ENCODE results near the gene SLC6A18.
"Not testable (repeated sequence)": the region's sequence is repeated elsewhere in the genome, so short reads cannot be mapped to it uniquely, and the experiment has no call there.

The SLC6A18 gene

DNA sequence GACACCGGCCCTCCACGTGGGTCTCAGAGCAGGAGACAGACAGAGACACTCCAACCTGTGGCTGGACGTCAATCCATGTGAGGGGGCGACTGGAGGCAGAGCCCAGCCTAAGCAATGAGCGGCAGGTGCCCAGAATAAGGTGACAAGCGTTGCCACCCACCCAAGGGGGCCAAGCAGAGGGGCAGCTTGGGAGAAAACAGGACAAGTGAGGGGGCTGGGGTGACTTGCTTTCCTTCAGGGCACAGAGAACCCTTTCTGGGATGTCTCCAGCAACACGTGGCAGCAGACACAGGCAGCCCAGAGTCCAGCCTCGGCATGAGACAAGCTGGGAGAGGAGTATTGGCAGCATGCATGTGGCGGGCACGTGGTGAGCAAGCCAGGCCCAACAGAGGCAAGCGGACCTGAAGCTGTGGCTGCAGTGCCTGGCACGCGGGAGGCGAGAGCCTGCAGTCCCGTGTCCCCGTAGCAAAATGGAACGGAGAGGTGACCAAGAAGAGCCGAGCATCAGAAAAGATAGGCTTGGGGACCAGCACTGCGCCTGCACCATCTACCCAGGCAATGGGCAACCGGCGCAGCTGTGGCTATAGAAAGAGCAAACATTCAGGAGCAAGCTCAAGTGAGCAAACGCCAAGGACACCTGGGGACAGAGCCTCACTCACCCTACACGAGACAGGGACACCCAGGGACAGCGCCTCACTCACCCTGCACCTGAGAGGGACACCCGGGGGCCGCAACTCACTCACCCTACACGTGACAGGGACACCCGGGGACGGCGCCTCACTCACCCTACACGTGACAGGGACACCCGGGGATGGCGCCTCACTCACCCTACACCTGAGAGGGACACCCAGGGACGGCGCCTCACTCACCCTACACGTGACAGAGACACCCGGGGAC, 63.5 kb downstream of the SLC6A18 start:
- peaks cover 3 to 4% of the 10 kb centered on the region in 2 donors for H3K4me1 Mint-ChIP-seq
- H3K9me3 Mint-ChIP-seq, result peaks cover 4 to 5% of the 10 kb centered on the region in 2 donors
- DNase-seq (no peak), ATAC-seq (replicated peaks) (no peak)
- peaks cover 10 to 22% of the 10 kb centered on the region in 2 donors for H3K27me3 Mint-ChIP-seq
- no peak overlapping the region for H3K27ac Mint-ChIP-seq
- H3K36me3 Mint-ChIP-seq, result peaks cover 5 to 10% of the 10 kb centered on the region in 2 donors
- no peak overlapping the region for H3K4me3 Mint-ChIP-seq

DNA sequence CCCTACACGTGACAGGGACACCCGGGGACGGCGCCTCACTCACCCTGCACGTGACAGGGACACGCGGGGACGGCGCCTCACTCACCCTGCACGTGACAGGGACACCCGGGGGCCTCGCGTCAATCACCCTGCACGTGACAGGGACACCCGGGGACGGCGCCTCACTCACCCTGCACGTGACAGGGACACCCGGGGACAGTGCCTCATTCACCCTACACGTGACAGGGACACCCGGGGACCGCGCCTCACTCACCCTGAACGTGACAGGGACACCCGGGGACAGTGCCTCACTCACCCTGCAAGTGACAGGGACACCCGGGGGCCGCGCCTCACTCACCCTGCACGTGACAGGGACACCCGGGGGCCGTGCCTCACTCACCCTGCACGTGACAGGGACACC, 64.4 kb downstream of the SLC6A18 start:
- not testable (repeated sequence) for DNase-seq

DNA sequence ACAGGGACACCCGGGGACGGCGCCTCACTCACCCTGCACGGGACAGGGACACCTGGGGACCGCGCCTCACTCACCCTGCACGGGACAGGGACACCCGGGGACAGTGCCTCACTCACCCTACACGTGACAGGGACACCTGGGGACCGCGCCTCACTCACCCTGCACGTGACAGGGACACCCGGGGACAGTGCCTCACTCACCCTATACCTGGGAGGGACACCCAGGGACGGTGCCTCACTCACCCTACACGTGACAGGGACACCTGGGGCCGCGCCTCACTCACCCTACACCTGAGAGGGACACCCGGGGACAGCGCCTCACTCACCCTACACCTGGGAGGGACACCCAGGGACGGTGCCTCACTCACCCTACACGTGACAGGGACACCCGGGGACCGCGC, 65.8 kb downstream of the SLC6A18 start:
- not testable (repeated sequence) for DNase-seq; ATAC-seq (replicated peaks); H3K27ac Mint-ChIP-seq; H3K36me3 Mint-ChIP-seq; H3K4me3 Mint-ChIP-seq; H3K9me3 Mint-ChIP-seq
- Mint-ChIP-seq H3K4me1 (peaks cover 7 to 10% of the 10 kb centered on the region in 2 donors), H3K27me3 (peaks cover 13 to 23% of the 10 kb centered on the region in 2 donors)

More for the DNA sequence above, 64.4 kb downstream of the SLC6A18 start:
- not testable (repeated sequence) for H3K9me3 Mint-ChIP-seq; H3K27ac Mint-ChIP-seq; H3K36me3 Mint-ChIP-seq; H3K4me3 Mint-ChIP-seq; H3K4me1 Mint-ChIP-seq; ATAC-seq (replicated peaks)
- H3K27me3 Mint-ChIP-seq, result peaks cover 13 to 23% of the 10 kb centered on the region in 2 donors

DNA sequence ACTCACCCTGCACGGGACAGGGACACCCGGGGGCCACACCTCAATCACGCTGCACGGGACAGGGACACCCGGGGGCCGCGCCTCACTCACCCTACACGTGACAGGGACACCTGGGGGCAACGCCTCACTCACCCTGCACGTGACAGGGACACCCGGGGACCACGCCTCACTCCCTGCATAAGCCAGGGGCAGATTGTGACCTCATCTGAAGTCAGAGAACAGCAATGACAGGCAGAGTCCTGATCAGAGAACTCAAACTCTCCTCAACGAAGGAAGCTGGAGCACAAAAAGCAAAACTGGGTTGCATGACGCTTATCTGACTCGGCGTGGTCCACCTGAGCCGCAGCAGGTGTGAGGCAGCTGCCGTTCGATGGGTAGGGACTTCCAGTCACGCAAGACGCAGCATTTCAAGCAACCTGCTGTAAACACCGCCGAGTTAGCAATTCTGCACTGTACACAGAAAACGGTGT, 66.5 kb downstream of the SLC6A18 start:
- no peak for ATAC-seq (replicated peaks)
- H3K4me3 Mint-ChIP-seq, result peak overlapping the region in 1 of 2 donors; percentile 21
- H3K27me3 Mint-ChIP-seq, result peaks cover 13 to 23% of the 10 kb centered on the region in 2 donors
- H3K27ac Mint-ChIP-seq, result no peak overlapping the region
- H3K36me3 Mint-ChIP-seq, result peaks cover 5 to 10% of the 10 kb centered on the region in 2 donors
- peaks cover 4 to 5% of the 10 kb centered on the region in 2 donors for H3K9me3 Mint-ChIP-seq
- no peak for DNase-seq
- peaks cover 10 to 17% of the 10 kb centered on the region in 2 donors for H3K4me1 Mint-ChIP-seq

DNA sequence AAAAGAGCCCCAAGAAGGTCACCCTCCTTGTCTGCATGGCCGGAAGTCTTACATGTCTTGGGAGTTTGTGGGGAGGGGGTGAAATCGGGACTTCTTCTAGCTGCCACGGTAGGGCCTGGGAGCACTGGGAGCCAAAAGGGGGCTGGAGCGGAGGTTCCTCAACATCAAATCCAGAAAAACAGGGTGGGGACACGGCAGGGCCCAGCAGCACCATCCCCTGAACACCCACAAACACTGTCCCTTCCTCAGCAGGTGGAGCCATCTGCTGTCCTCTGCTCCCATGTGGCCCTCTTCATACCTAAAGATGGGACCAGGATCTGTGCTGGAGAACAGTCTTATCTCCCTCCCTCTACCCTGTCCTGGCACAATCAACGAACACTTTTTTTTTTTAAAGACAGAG, 67.0 kb downstream of the SLC6A18 start:
- Mint-ChIP-seq H3K9me3 (peaks cover 4 to 5% of the 10 kb centered on the region in 2 donors), H3K27ac (no peak overlapping the region), H3K27me3 (peaks cover 13 to 23% of the 10 kb centered on the region in 2 donors), H3K36me3 (peaks cover 5 to 10% of the 10 kb centered on the region in 2 donors), H3K4me3 (no peak overlapping the region), H3K4me1 (peaks cover 14 to 22% of the 10 kb centered on the region in 2 donors)
- DNase-seq (no peak), ATAC-seq (replicated peaks) (no peak)

DNA sequence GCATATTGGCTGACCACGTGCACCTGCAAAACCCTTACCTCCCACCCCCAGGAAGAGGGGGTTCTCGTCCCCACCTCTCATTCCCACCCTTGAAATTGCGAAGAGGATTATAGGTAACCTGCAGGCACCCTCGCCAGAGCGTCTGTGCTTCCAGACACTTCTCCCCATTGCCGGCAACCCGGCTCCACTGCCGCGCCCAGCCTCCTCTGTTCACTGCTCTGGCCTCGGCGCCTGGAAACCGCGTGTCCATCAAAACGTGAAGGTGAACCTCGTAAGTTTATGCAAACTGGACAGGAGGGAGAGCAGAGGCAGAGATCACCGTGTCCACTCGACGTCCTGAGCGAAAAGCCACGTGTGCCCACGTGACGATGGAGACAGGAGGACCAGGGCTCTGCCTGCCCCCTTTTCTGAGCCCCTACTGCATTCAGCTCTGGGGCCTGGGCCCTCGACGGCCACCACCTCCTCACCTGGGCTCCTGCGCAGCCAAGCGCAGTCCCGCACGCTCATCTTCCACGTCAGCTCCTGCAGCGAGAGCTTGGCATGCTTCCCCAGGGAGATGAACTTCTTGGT, 67.8 kb downstream of the SLC6A18 start:
- DNase-seq (no peak), ATAC-seq (replicated peaks) (no peak)
- H3K4me1 Mint-ChIP-seq, result peaks cover 17 to 26% of the 10 kb centered on the region in 2 donors
- peaks cover 4% of the 10 kb centered on the region in 2 donors for H3K9me3 Mint-ChIP-seq
- peaks cover 13 to 23% of the 10 kb centered on the region in 2 donors for H3K27me3 Mint-ChIP-seq
- no peak overlapping the region for H3K27ac Mint-ChIP-seq
- peaks cover 5 to 9% of the 10 kb centered on the region in 2 donors for H3K36me3 Mint-ChIP-seq
- no peak overlapping the region for H3K4me3 Mint-ChIP-seq

DNA sequence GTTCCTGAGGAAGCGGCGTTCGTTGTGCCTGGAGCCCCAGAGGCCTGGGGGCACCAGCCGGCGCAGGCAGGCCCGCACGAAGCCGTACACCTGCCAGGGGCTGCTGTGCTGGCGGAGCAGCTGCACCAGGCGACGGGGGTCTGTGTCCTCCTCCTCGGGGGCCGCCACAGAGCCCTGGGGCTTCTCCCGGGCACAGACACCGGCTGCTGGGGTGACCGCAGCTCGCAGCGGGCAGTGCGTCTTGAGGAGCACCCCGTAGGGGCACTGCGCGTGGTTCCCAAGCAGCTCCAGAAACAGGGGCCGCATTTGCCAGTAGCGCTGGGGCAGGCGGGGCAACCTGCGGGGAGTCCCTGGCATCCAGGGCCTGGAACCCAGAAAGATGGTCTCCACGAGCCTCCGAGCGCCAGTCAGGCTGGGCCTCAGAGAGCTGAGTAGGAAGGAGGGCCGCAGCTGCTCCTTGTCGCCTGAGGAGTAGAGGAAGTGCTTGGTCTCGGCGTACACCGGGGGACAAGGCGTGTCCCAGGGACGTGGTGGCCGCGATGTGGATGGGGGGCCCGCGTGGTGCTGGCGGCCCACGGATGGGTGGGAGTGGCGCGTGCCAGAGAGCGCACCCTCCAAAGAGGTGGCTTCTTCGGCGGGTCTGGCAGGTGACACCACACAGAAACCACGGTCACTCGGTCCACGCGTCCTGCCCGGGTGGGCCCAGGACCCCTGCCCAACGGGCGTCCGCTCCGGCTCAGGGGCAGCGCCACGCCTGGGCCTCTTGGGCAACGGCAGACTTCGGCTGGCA, 68.4 kb downstream of the SLC6A18 start:
- H3K27me3 Mint-ChIP-seq, result peaks cover 13 to 22% of the 10 kb centered on the region in 2 donors
- peaks cover 1 to 2% of the 10 kb centered on the region in 2 donors for H3K36me3 Mint-ChIP-seq
- DNase-seq, result no peak
- H3K4me1 Mint-ChIP-seq, result peaks cover 19 to 31% of the 10 kb centered on the region in 2 donors
- H3K4me3 Mint-ChIP-seq, result peak overlapping the region; percentile 65 to 71
- H3K9me3 Mint-ChIP-seq, result no peaks in the 10 kb centered on the region
- H3K27ac Mint-ChIP-seq, result no peak overlapping the region
- ATAC-seq (replicated peaks), result no peak

DNA sequence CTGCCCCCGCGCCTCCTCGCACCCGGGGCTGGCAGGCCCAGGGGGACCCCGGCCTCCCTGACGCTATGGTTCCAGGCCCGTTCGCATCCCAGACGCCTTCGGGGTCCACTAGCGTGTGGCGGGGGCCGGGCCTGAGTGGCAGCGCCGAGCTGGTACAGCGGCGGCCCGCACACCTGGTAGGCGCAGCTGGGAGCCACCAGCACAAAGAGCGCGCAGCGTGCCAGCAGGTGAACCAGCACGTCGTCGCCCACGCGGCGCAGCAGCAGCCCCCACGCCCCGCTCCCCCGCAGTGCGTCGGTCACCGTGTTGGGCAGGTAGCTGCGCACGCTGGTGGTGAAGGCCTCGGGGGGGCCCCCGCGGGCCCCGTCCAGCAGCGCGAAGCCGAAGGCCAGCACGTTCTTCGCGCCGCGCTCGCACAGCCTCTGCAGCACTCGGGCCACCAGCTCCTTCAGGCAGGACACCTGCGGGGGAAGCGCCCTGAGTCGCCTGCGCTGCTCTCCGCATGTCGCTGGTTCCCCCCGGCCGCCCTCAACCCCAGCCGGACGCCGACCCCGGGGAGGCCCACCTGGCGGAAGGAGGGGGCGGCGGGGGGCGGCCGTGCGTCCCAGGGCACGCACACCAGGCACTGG, 69.1 kb downstream of the SLC6A18 start:
- H3K4me1 Mint-ChIP-seq, result peaks cover 22 to 39% of the 10 kb centered on the region in 2 donors
- no peaks in the 10 kb centered on the region for H3K9me3 Mint-ChIP-seq
- peak overlapping the region; percentile 48 to 71 for H3K4me3 Mint-ChIP-seq
- DNase-seq, result no peak
- no peak overlapping the region for H3K27ac Mint-ChIP-seq
- H3K36me3 Mint-ChIP-seq, result no peaks in the 10 kb centered on the region
- peak; percentile 24 to 29 for ATAC-seq (replicated peaks)
- H3K27me3 Mint-ChIP-seq, result peaks cover 13 to 20% of the 10 kb centered on the region in 2 donors

DNA sequence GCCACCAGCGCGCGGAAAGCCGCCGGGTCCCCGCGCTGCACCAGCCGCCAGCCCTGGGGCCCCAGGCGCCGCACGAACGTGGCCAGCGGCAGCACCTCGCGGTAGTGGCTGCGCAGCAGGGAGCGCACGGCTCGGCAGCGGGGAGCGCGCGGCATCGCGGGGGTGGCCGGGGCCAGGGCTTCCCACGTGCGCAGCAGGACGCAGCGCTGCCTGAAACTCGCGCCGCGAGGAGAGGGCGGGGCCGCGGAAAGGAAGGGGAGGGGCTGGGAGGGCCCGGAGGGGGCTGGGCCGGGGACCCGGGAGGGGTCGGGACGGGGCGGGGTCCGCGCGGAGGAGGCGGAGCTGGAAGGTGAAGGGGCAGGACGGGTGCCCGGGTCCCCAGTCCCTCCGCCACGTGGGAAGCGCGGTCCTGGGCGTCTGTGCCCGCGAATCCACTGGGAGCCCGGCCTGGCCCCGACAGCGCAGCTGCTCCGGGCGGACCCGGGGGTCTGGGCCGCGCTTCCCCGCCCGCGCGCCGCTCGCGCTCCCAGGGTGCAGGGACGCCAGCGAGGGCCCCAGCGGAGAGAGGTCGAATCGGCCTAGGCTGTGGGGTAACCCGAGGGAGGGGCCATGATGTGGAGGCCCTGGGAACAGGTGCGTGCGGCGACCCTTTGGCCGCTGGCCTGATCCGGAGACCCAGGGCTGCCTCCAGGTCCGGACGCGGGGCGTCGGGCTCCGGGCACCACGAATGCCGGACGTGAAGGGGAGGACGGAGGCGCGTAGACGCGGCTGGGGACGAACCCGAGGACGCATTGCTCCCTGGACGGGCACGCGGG, 69.9 kb downstream of the SLC6A18 start, which contains the start of gene TERT:
Gene TERT, minus strand, starts transcription at position 234 of the 815 bp plus-strand sequence. Its CDS starts 79 bp downstream, at position 155.
- H3K36me3 Mint-ChIP-seq, result no peaks in the 10 kb centered on the region
- ATAC-seq (replicated peaks), result peak; percentile 54 to 68
- DNase-seq, result peak; percentile 39
- H3K9me3 Mint-ChIP-seq, result no peaks in the 10 kb centered on the region
- H3K4me3 Mint-ChIP-seq, result peak within 1 kb of the TSS; percentile 59 to 71
- H3K27me3 Mint-ChIP-seq, result peaks cover 13 to 20% of the 10 kb centered on the region in 2 donors
- H3K4me1 Mint-ChIP-seq, result peaks cover 22 to 39% of the 10 kb centered on the region in 2 donors
- H3K27ac Mint-ChIP-seq, result no peak within 1 kb of the TSS

DNA sequence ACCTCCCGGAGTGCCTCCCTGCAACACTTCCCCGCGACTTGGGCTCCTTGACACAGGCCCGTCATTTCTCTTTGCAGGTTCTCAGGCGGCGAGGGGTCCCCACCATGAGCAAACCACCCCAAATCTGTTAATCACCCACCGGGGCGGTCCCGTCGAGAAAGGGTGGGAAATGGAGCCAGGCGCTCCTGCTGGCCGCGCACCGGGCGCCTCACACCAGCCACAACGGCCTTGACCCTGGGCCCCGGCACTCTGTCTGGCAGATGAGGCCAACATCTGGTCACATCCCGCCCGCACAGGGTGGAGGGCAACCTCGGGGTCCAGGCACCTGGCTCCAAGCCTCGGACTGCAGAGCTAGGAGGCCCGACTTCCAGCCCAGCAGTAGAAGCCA, 70.5 kb downstream of the SLC6A18 start:
- Mint-ChIP-seq H3K4me1 (peaks cover 22 to 39% of the 10 kb centered on the region in 2 donors), H3K27ac (no peak overlapping the region), H3K27me3 (peaks cover 13 to 20% of the 10 kb centered on the region in 2 donors), H3K4me3 (peak overlapping the region; percentile 59 to 68), H3K36me3 (no peaks in the 10 kb centered on the region), H3K9me3 (no peaks in the 10 kb centered on the region)
- ATAC-seq (replicated peaks) (no peak), DNase-seq (no peak)

All from stimulated activated naive B cell treated with anti-CD40 and anti-IgM and Interleukin-4, amounts not matched to agents 10 μg/mL and 1 μg/mL and 100 μg/mL, for 72 hours (primary cell).